GM23248 (cell line): ENCODE results near the gene FARS2.
"Not testable (repeated sequence)": the region's sequence is repeated elsewhere in the genome, so short reads cannot be mapped to it uniquely, and the experiment has no call there.

Experiments used
- EZH2 ChIP-seq: fragments of 200-600 bp; sonication (generic); IDR thresholded peaks from 2 replicates; pipeline ENCODE4 v1.6.1; 2018; ENCODE audit warnings: antibody characterized with exemption, mild to moderate bottlenecking; ENCODE audit not compliant: insufficient read depth, poor library complexity, severe bottlenecking
- EZH2phosphoT487 ChIP-seq: fragments of 200-600 bp; sonication (generic); IDR thresholded peaks from 2 replicates; pipeline ENCODE4 v1.6.1; 2018; ENCODE audit warnings: antibody characterized with exemption, moderate library complexity, mild to moderate bottlenecking, low read depth; ENCODE audit not compliant: insufficient read depth

GRCh38 chr6:5683747-5684146 is 422.4 kb downstream of the FARS2 start:
- TF ChIP-seq EZH2, EZH2phosphoT487: not testable (repeated sequence)
